NCI-H524 treated with DMSO at 0.1 percent for 48 hours (cell line): ENCODE measurements around the gene ASB18.
"Not testable (repeated sequence)": the region's sequence is repeated elsewhere in the genome, so short reads cannot be mapped to it uniquely, and the experiment has no call there.

ENCODE experiments used
- DNase-seq: peaks from one replicate; lab custom pipeline; 2025; lab: John Stamatoyannopoulos, UW

ASB18 gene

GRCh38 chr2:236264256-236264655, at the start of gene ASB18:
ASB18 (minus strand) TSS chr2:236264406; CDS start chr2:236264345, 61 bp downstream.
- peak; percentile 41 for DNase-seq

- no peak for DNase-seq
Measured at GRCh38 chr2:236311286-236311685, 47.1 kb upstream of the ASB18 start.

GRCh38 chr2:236309669-236310029, 45.4 kb upstream of the ASB18 start:
- DNase-seq: no peak

- no peak for DNase-seq
Measured at GRCh38 chr2:236308855-236309668, 44.9 kb upstream of the ASB18 start.

GRCh38 chr2:236307641-236308040, 43.4 kb upstream of the ASB18 start:
- DNase-seq: no peak

- DNase-seq: no peak
Measured at GRCh38 chr2:236306825-236307540, 42.8 kb upstream of the ASB18 start.

GRCh38 chr2:236305964-236306605, 41.9 kb upstream of the ASB18 start:
- no peak for DNase-seq

GRCh38 chr2:236305531-236305930, 41.3 kb upstream of the ASB18 start:
- no peak for DNase-seq

- DNase-seq: no peak
Measured at GRCh38 chr2:236303935-236304334, 39.7 kb upstream of the ASB18 start.

- DNase-seq: no peak
Measured at GRCh38 chr2:236302555-236302954, 38.3 kb upstream of the ASB18 start.

- no peak for DNase-seq
Measured at GRCh38 chr2:236298924-236299475, 34.8 kb upstream of the ASB18 start.

GRCh38 chr2:236295481-236295880, 31.3 kb upstream of the ASB18 start:
- no peak for DNase-seq

- no peak for DNase-seq
Measured at GRCh38 chr2:236294647-236295046, 30.4 kb upstream of the ASB18 start.

GRCh38 chr2:236293241-236293810, 29.1 kb upstream of the ASB18 start:
- no peak for DNase-seq

GRCh38 chr2:236291911-236292310, 27.7 kb upstream of the ASB18 start:
- no peak for DNase-seq

- DNase-seq: no peak
Measured at GRCh38 chr2:236291476-236291875, 27.3 kb upstream of the ASB18 start.

GRCh38 chr2:236290742-236291425, 26.7 kb upstream of the ASB18 start:
- DNase-seq: no peak

GRCh38 chr2:236289766-236290462, 25.7 kb upstream of the ASB18 start:
- DNase-seq: no peak

GRCh38 chr2:236288373-236288772, 24.2 kb upstream of the ASB18 start:
- not testable (repeated sequence) for DNase-seq

- DNase-seq: no peak
Measured at GRCh38 chr2:236287656-236288055, 23.4 kb upstream of the ASB18 start.
